Mucosa of descending colon (tissue), 3 donors: ENCODE measurements around the gene UGCG. TPM values are rescaled to one million over a fixed set of nuclear protein-coding genes. Genes with fewer than 3 reads are reported as not detected.
"Not testable (repeated sequence)": the region's sequence is repeated elsewhere in the genome, so short reads cannot be mapped to it uniquely, and the experiment has no call there.

Experiments used
- ATAC-seq: fragments of 200-7000 bp; cut with Tn5 transposase; one replicate; pipeline ENCODE4 v1.9.1; 2020; ENCODE audit warnings: mild to moderate bottlenecking, moderate library complexity
- DNase-seq, 3 donors: peaks; one replicate each; pipeline ENCODE4 v3.0.0-alpha.2; 2020
- H3K36me3 ChIP-seq: fragments of 200-600 bp; one replicate; pipeline ENCODE4 v1.8.0; 2021; ENCODE audit warnings: low read depth, mild to moderate bottlenecking
- H3K4me1 ChIP-seq: fragments of 200-600 bp; one replicate; pipeline ENCODE4 v1.8.0; 2021; ENCODE audit warnings: low read depth, mild to moderate bottlenecking
- H3K4me3 ChIP-seq: fragments of 200-600 bp; one replicate; pipeline ENCODE4 v1.8.0; 2021; ENCODE audit warnings: mild to moderate bottlenecking
- H3K9me3 ChIP-seq: fragments of 200-600 bp; one replicate; pipeline ENCODE4 v1.8.0; 2021; ENCODE audit warnings: mild to moderate bottlenecking
- CTCF ChIP-seq: fragments of 200-600 bp; IDR thresholded peaks from one replicate; pipeline ENCODE4 v1.8.0; 2022; ENCODE audit warnings: antibody characterized with exemption, mild to moderate bottlenecking
- intact Hi-C, 2 donors: fragments of 100-400 bp; cut with DNase I in 1 of 2; cut with micrococcal nuclease in 1 of 2; formaldehyde crosslinking; loops; one replicate each; pipeline versions ENCODE4 v1.11.0 to v1.11.1; 2022; cut with DNase I, micrococcal nuclease
- total RNA-seq, 3 donors: library from RNA; stranded (reverse); fragmentation: NEBNext Ultra II Directional in 2 of 3; extraction: Animal tissue kit (Norgen Biotek cat#: 25700) in 2 of 3; gene quantifications; one replicate each; pipeline versions ENCODE4 v1.2.1 to v1.2.4, GENCODE V29; 2021 to 2023
- donor health status: DM: no; HTN: no; CAD: no; lungs with moderate emphysema.
- donor health status: DM: no; HTN: no; CAD: no.
- donor health status: DM: no; HTN: yes; CAD: no.

Gene UGCG
- total RNA-seq, 3 donors from 2014 or later = 36.5 to 48.2 (median 39.8) TPM

GRCh38 chr9:111940697-111941096 lies 44.1 kb downstream of the UGCG start:
- H3K4me3 ChIP-seq = no peak overlapping the region
- no peak for ATAC-seq
- no peak for TF ChIP-seq CTCF

GRCh38 chr9:111943200-111943599 lies 46.6 kb downstream of the UGCG start:
- Histone ChIP-seq H3K4me3 (no peak overlapping the region), H3K36me3 (no peaks in the 10 kb centered on the region), H3K9me3 (no peaks in the 10 kb centered on the region), H3K4me1 (no peaks in the 10 kb centered on the region)
- DNase-seq (no peak), ATAC-seq (no peak)
- intact Hi-C loops = no loop called here
- TF ChIP-seq CTCF = no peak

More at GRCh38 chr9:111940697-111941096, 44.1 kb downstream of the UGCG start:
- intact Hi-C loops = no loop called here
- no peaks in the 10 kb centered on the region for H3K36me3 ChIP-seq
- no peaks in the 10 kb centered on the region for H3K9me3 ChIP-seq
- H3K4me1 ChIP-seq = peaks cover 5% of the 10 kb centered on the region
- no peak for DNase-seq

GRCh38 chr9:111943746-111944145 lies 47.1 kb downstream of the UGCG start:
- Histone ChIP-seq H3K9me3 (no peaks in the 10 kb centered on the region), H3K4me1 (no peaks in the 10 kb centered on the region), H3K4me3 (no peak overlapping the region), H3K36me3 (no peaks in the 10 kb centered on the region)
- DNase-seq (no peak), ATAC-seq (no peak)
- no peak for TF ChIP-seq CTCF
- intact Hi-C loops = no loop called here

- H3K36me3 ChIP-seq = no peaks in the 10 kb centered on the region
- TF ChIP-seq CTCF = no peak
- no peaks in the 10 kb centered on the region for H3K9me3 ChIP-seq
- DNase-seq = no peak
- intact Hi-C loops = no loop called here
- no peaks in the 10 kb centered on the region for H3K4me1 ChIP-seq
- no peak for ATAC-seq
- no peak overlapping the region for H3K4me3 ChIP-seq
These were observed 47.7 kb downstream of the UGCG start for GRCh38 chr9:111944241-111944866.

- Histone ChIP-seq H3K4me3 (no peak overlapping the region), H3K36me3 (no peaks in the 10 kb centered on the region), H3K9me3 (no peaks in the 10 kb centered on the region), H3K4me1 (no peaks in the 10 kb centered on the region)
- DNase-seq (no peak), ATAC-seq (peak; percentile 33)
- TF ChIP-seq CTCF = no peak
- intact Hi-C loops = no loop called here
These were observed 48.6 kb downstream of the UGCG start for GRCh38 chr9:111945216-111945615.

GRCh38 chr9:111948109-111948508 lies 51.5 kb downstream of the UGCG start:
- intact Hi-C loops, H3K36me3 ChIP-seq, DNase-seq: not testable (repeated sequence)

More at GRCh38 chr9:111948109-111948508, 51.5 kb downstream of the UGCG start:
- not testable (repeated sequence) for H3K9me3 ChIP-seq, H3K4me1 ChIP-seq, ATAC-seq, H3K4me3 ChIP-seq
